HG02642 (cell line): Measurements from ENCODE around the gene IFITM2.
"Not testable (repeated sequence)": the region's sequence is repeated elsewhere in the genome, so short reads cannot be mapped to it uniquely, and the experiment has no call there.

Source experiments
- ATAC-seq: cut with Tn5 transposase; IDR thresholded peaks from one replicate; pipeline ENCODE4 v1.9.1; 2021; ENCODE audit warnings: mild to moderate bottlenecking; ENCODE audit not compliant: unreplicated experiment, poor library complexity

IFITM2 gene

DNA sequence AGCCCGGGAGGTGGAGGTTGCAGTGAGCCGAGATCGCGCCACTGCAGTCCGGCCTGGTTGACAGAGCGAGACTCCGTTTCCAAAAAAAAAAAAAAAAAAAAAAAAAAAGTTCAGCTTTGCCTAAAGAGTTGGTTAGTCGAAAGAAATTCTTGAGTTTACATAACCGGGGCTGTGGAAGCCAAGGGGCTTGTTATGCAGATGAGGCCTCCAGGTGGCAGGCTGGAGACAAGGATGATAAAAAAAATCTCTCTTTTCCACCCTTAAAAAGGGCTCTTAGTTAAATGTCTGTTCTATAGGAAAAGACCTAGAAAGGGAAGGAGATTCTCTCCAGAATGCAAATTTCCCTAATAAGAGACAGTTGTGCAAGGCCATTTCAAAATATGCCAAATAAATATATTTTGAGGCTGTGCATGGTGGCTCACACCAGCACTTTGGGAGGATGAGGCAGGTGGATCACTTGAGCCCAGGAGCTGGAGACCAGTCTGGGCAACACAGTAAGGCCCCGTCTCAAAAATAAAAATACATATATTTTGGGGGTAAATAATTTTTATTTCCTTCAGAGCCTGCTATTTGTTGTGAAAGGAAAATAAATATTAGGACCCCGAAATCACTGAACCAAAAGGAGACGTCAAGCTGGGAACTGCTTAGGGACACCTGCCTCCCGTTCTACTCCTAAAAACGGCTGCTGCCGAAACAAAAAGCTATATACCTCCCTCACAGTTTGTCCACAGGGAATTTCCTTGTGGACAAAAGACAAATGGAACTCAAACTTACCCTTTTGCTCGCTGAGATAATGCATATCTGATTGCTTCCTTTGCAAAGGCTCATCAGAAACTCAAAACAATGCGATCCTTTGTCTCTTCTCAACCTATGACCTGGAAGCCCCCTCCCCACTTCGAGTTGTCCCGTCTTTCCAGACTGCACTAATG, 2.4 kb upstream of the IFITM2 start:
- no peak for ATAC-seq

DNA sequence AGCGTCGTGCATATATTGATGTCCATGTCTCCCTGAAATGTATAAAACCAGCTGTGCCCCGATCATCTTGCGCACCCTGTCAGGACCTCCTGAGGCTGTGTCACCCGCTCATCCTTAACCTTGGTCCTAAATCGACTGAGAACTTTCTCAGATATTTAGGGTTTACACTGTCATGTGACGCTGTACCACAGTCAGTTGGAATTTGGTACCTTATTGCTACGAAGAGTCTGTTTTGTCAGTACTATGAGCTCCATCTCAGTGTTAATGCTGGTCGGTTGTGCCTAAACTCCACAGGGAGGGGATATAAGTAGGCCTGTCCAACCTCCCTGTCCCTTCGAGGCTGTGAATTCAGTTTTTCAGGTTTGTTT, 1.8 kb upstream of the IFITM2 start:
- no peak for ATAC-seq

DNA sequence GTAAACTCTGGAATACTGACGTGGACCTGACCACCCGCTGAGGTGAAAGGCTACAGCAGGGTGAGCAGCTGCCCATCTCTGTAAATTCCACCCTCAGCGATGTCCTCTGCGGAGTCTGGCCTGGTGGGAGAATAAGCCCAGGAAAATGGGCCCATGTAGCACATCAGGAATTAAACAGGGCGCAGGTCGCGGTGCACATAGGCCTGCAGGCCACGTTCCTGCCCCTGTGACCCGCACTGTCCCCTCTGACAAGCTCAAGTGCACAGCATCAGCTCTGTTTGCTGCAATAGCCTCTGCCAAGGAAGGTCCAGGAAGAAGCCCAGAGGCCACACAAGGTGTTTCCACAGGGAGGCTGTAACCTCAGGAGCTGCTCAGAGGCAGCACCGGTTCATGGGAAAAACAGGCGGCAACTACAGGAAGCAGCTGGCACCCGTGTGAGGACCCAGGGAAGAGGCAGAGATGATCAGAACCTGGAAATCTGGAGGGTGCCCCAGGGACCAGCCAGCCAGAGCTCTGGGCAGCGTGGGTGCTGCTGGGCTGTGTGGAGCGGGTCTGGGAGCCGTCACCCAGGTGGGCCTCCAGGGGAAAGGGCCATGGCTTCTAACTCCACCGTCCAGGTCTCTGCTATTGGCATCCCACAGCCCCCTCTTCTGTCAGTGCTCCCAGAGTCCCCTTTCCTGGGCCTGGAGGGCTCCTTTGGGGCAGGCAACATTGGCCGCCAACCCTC, 808 bp upstream of the IFITM2 start:
- ATAC-seq = no peak

DNA sequence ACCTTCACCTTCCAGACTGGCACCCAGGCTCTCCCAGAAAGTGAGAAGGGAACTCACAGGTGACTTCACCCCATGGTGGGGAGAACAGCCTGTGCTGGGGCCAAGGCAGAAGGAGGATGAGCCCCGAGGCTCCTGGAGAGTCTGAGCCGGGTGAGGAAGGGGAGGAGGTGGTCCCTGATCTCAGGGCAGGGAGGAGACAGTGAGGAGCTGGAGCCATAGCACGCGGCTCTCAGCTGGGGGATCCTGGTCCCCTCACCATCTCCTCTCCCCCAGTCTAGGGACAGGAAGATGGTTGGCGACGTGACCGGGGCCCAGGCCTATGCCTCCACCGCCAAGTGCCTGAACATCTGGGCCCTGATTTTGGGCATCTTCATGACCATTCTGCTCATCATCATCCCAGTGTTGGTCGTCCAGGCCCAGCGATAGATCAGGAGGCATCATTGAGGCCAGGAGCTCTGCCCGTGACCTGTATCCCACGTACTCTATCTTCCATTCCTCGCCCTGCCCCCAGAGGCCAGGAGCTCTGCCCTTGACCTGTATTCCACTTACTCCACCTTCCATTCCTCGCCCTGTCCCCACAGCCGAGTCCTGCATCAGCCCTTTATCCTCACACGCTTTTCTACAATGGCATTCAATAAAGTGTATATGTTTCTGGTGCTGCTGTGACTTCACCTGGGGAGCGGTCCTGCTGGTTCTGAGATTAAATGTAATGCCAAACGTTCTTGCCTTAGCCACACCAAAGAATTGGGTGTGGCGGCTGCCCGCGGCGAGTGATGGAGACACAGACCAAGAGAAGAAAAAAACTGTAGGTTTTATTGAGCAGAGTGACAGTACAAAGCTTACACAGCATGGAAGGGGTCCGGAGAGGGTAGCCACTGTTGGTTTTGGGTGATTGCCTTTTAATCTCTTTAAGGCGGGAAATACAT, 1.4 kb downstream of the IFITM2 start:
- ATAC-seq = peak; percentile 11

DNA sequence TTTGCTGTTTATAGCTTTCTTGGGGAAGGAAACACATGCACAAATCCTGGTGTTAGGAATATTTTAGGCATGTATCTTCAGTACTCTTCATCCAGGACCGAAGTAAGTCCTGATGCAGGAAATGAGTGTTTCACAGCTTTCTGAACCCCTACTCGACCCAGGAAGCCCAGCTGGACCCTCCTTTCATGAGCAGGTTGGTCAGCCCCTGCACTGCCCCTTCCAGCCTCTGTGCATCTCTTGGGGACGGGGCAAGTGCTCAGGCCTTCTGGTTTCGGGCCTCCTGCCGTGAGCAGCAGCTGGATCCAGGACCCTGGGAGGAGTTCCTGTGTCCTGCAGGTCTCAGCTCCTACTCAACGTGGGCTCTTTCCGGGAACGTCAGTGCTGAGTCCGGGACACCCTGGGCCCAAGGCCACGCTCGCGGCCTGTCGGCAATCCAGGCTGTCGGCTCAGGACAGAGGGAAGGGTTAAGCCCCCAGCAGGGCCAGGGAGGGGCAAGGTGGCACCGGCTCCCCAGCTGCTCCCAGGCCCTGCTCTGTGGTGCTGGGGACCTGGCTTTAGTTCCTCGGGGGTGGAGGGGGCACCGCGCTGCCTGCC, 2.5 kb downstream of the IFITM2 start:
- not testable (repeated sequence) for ATAC-seq

DNA sequence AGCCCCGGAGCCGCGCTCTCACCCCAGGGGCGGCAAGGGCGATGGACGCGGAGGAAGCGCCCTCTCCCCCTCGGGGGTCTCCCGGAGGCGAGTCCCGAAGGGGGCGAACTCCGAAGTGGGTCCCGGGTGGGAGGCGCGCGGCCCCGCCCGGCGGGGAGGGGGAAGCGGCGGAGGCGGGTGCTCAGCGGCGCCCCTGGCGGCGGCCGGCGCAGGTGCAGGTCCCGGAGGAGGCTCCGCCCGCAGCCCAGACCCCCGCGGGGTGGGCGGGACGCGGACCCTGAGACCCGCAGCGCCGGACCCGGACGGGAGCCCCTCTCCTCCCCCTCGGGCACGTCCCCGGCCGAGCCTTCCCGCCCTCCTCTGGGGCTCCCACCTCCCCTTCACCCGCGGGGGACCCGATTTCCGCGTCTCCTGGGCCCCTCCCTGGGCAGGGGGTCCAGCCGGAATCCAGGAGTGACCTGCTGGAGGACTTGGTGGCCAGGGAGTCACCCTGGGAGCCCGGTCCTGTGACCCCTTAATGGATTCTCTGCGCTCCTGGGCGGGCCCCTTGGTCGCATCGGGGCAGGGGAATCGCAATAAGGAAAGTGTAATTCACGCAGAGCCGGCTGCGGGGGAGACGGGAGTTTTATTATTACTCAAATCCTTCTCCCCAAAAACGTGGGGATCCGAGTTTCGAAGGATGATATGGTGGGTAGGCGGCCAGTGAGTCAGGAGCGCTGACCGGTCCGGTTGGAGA, 3.6 kb downstream of the IFITM2 start:
- ATAC-seq = peak; percentile 39

DNA sequence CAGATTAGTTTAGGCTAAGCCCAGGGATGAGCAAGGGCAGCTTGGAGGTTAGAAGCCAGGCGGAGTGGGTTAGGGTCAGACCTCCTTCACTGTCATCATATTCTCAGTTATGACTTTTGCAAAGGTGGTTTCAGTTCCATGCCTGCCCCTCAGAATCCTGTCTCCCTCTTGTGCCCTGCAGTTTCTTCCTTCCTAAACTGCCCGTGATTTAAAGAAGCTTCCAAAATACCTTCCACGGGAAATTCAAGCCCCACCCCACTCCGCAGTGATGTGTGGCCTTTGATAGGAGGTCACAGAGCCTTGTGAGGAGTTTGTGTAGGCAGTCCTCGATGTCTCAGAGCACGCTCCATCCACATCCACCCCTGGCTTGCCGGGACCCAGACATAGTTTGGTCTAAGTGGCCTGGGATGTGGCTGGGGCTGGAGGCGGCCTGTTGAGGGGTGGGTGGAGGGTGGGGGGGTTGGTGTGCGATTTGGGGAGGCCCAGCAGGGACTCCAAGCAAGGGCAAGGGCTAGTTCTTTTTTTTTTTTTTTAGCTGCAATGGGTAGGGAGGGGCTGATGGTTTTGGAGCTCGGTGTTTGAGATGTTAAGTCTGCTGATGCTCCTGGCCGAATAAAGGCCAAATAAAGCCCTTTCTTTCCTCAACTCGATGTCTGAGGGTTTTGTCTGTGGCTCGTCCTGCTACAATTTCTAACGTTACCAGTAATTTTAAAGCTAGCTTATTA, 4.6 kb downstream of the IFITM2 start:
- no peak for ATAC-seq

DNA sequence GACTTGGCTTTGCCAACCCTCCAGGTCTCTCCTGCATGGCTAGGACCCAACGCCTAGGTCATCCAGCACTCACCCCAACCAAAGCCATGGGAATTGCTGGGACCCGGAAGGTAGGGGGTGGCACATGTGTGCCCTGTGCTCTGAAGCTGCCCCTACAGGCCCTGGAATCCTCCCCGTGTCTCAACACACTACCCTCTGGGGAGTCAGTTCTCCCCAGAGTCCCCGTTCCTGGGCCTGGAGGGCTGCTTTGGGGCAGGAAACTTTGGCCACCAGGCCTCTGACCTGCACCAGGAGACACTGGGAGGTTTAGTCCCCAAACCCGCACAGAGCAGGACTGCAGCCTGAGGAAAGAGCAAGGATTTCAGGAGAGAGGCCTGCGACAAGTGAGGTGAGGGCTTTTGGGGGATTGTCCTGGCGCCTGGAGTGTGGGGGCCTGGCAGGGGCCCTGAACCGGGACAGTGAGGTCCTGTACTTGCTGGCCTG, 5.7 kb downstream of the IFITM2 start:
- ATAC-seq = peak; percentile 5

DNA sequence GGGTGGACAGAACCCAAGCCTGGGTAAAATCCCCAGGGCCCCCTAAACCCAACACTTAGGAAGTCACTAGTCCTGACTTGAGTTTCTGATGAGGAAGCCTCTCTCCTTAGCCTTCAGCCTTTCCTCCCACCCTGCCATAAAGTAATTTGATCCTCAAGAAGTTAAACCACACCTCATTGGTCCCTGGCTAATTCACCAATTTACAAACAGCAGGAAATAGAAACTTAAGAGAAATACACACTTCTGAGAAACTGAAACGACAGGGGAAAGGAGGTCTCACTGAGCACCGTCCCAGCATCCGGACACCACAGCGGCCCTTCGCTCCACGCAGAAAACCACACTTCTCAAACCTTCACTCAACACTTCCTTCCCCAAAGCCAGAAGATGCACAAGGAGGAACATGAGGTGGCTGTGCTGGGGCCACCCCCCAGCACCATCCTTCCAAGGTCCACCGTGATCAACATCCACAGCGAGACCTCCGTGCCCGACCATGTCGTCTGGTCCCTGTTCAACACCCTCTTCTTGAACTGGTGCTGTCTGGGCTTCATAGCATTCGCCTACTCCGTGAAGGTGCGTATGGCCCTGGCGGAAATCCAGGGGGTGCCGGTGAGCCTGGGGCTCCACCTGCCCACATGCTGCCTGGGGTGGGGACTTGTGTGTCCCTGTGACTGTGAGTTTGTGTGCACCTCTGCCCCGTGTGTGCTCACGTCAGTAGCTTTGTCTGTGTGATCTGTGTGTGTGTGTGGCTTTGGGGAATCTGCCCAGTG, 6.4 kb downstream of the IFITM2 start, which contains the start of gene IFITM1:
TSS of gene IFITM1 (plus strand) at position 254 of the 767 bp plus-strand sequence. CDS start at position 385, 131 bp downstream.
- ATAC-seq = peak; percentile 22

DNA sequence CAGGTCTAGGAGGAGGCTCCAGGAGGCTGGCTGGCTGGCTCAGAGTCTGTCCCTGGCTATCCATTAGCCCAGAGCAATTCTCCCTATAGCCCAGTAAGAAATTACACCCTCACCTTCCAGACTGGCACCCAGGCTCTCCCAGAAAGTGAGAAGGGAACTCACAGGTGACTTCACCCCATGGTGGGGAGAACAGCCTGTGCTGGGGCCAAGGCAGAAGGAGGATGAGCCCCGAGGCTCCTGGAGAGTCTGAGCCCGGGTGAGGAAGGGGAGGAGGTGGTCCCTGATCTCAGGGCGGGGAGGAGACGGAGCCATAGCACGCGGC, 6.9 kb downstream of the IFITM2 start:
- ATAC-seq = not testable (repeated sequence)

DNA sequence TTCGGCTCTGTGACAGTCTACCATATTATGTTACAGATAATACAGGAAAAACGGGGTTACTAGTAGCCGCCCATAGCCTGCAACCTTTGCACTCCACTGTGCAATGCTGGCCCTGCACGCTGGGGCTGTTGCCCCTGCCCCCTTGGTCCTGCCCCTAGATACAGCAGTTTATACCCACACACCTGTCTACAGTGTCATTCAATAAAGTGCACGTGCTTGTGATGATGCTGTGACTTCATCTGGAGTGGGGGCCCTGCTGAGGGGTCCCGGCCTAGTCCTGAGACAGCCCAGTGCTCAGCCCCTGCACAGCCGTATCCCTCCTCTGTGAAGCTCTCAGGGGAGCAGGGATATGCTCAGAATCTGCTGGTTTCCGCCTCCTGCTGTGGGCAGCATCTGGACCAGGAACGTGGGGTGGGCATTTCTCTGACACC, 7.5 kb downstream of the IFITM2 start:
- ATAC-seq = no peak

DNA sequence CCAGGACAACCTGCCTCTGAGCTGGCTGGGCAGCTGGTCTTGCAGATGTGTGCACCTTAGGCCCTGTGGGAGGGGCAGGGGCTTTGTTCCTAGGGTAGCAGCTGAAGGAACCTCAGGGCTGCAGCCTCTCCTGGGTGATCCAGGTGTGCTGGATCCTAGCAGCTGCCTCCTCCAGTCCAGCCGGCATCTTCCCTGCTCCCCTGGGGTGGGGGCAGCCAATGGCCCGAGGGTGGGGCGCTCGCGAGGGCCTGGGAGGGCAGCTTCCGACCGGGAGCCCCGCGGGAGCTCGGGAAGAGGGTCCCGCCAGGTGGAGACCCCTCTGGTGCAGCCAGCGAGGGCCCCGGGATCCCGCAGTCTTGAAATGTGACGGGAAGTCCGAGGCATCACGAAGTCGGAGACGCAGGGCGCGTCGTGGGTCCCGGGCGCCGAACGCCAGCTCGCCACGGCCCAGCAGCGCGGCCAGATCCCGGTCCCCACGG, 7.9 kb downstream of the IFITM2 start:
- ATAC-seq = no peak

DNA sequence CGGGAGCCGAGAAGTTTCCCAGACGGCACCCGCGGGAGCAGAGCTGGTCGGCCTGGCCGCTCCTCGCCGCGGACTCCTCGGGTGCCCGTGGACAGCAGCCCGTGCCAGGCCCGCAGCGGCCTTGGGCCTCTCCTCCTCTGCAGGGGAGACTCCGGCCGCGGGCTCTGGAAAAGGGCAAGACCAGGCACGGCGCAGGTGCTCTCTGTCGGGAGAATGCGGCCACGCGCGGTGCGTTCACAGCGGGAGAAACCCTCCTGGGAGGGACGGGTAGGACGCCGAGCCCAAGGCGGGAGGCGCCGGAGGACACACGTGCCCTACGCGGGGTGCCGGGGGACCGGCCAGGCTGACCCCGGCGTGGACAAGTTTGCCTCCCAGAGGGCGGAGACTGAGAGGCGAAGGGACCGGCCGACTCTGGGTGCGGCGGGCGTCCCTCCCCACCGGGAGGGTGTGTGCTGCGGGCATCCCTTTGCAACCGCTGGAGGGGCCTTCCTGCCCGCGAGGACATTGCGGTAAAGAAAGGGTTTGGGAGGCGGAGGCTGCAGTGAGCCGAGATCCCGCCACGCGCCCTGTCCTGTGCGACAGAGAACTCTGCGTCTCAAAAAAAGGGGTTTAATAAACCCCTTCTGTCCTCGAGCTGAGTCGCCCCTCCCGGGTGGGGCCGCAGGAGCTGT, 8.6 kb downstream of the IFITM2 start:
- no peak for ATAC-seq

DNA sequence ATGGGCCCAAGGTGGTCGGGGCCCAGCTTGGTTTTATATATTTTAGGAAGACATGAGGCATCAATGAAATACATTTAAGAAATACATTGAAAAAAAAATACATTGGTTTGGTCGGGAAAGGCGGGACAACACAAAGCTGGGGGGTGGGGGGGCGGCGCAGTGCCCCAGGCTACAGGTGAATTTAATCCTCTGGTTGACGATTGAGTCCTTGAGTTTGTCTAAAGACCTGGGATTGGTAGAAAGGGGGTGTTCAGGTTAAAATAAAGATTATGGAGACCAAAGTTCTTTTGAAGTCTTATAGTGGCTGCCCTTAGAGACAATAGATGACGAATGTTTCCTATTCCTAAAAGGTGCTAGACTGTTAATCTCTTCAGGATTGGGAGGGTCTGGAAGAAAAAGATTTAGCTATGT, 9.3 kb downstream of the IFITM2 start:
- ATAC-seq = no peak

DNA sequence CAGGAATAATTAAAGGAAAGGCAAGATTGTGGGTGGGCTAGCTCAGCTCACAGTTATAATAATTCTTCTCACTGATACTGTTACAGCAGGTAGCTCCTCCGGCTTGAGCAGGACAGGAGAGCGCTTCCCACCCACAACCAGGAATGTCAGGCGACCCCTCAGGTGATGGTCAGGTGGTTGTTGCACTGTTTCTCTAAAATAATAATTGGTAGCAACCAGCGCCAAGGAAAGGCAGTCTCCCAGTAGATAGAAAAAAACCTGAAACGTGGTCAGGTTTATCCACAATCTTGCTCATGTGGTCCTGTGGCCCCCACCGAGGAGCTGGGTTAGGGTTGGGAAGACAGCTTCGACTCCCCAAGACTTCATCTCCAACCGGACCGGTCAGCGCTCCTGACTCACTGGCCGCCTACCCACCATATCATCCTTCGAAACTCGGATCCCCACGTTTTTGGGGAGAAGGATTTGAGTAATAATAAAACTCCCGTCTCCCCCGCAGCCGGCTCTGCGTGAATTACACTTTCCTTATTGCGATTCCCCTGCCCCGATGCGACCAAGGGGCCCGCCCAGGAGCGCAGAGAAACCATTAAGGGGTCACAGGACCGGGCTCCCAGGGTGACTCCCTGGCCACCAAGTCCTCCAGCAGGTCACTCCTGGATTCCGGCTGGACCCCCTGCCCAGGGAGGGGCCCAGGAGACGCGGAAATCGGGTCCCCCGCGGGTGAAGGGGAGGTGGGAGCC, 10.2 kb downstream of the IFITM2 start:
- ATAC-seq = not testable (repeated sequence)

DNA sequence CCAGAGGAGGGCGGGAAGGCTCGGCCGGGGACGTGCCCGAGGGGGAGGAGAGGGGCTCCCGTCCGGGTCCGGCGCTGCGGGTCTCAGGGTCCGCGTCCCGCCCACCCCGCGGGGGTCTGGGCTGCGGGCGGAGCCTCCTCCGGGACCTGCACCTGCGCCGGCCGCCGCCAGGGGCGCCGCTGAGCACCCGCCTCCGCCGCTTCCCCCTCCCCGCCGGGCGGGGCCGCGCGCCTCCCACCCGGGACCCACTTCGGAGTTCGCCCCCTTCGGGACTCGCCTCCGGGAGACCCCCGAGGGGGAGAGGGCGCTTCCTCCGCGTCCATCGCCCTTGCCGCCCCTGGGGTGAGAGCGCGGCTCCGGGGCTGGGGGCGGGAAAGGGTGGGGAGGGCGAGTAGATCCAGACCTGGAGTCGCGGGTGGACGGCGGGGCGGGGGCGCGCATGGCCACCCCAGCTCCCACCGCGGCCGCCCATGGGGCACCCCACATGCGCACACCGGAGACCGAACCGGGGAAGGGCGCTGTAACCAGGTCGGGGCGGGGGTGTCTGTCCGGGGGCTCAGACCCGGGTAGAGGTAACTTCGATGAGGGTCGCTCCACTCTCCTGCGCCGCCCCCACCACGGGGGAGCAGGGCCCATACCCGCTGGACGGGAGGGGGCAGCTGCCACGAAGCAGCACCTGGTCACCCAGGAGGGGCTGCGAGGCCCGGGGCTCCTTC, 10.9 kb downstream of the IFITM2 start:
- peak; percentile 57 for ATAC-seq
